Hepatocyte (in vitro differentiated cells): ENCODE results near the gene RIT2.

Experiments used
- CTCF ChIP-seq: fragments of 200-600 bp; sonication (generic); IDR thresholded peaks from 2 replicates; pipeline ENCODE4 v1.5.1; 2016; ENCODE audit warnings: antibody characterized with exemption, mild to moderate bottlenecking; ENCODE audit not compliant: poor library complexity
- EZH2 ChIP-seq: fragments of 200-600 bp; sonication (generic); IDR thresholded peaks from 2 replicates; pipeline ENCODE4 v1.6.1; 2016; ENCODE audit warnings: antibody characterized with exemption, mild to moderate bottlenecking, borderline replicate concordance
- EZH2phosphoT487 ChIP-seq: fragments of 200-600 bp; sonication (generic); IDR thresholded peaks from one replicate; pipeline ENCODE4 v1.6.1; 2018; ENCODE audit warnings: antibody characterized with exemption, mild to moderate bottlenecking, low read depth, moderate library complexity; ENCODE audit not compliant: unreplicated experiment, severe bottlenecking

- TF ChIP-seq CTCF: no peak
- TF ChIP-seq EZH2: no peak
- TF ChIP-seq EZH2phosphoT487: no peak
These were observed 44.4 kb upstream of the RIT2 start for GRCh38 chr18:43159926-43160325.
